ENCODE measurements around the gene ZNF500.

DNA sequence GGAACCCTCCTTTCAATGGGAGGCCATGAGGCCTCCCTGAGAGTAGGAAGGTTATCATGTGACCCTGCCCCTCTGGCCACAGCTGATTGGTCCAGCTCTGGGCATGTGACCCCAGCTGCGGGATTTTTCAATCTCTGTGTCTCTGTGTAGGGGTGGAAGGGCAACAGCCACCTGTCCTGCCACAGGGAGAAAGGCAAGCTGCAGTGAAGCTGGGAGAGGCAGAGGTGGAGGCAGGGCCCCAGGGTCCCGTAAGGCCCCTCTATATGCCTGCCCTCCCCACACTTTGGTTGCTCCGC, 21.7 kb downstream of the ZNF500 start:
- TF ChIP-seq, protein P1, sequence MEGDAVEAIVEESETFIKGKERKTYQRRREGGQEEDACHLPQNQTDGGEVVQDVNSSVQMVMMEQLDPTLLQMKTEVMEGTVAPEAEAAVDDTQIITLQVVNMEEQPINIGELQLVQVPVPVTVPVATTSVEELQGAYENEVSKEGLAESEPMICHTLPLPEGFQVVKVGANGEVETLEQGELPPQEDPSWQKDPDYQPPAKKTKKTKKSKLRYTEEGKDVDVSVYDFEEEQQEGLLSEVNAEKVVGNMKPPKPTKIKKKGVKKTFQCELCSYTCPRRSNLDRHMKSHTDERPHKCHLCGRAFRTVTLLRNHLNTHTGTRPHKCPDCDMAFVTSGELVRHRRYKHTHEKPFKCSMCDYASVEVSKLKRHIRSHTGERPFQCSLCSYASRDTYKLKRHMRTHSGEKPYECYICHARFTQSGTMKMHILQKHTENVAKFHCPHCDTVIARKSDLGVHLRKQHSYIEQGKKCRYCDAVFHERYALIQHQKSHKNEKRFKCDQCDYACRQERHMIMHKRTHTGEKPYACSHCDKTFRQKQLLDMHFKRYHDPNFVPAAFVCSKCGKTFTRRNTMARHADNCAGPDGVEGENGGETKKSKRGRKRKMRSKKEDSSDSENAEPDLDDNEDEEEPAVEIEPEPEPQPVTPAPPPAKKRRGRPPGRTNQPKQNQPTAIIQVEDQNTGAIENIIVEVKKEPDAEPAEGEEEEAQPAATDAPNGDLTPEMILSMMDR (IDR thresholded peaks at IDR 0.05) = no peak
- no peak for TF ChIP-seq POLR2A (IDR thresholded peaks at IDR 0.05)

All from prostate gland (tissue), 2 donors.